ENCODE results near the gene ARSB.

ARSB gene

GRCh38 chr5:78985116-78985724 lies at the start of gene ARSB:
TSS of gene ARSB (minus strand) at chr5:78985310. CDS start at chr5:78985248, 62 bp downstream.
- peak within 1 kb of the TSS; percentile 69 for H3K4me3 ChIP-seq (ENCODE audit: low read depth, low read length)

- no peak overlapping the region for H3K4me3 ChIP-seq (ENCODE audit: low read depth, low read length)
Observed at GRCh38 chr5:79032782-79033181, 47.7 kb upstream of the ARSB start.

DNA sequence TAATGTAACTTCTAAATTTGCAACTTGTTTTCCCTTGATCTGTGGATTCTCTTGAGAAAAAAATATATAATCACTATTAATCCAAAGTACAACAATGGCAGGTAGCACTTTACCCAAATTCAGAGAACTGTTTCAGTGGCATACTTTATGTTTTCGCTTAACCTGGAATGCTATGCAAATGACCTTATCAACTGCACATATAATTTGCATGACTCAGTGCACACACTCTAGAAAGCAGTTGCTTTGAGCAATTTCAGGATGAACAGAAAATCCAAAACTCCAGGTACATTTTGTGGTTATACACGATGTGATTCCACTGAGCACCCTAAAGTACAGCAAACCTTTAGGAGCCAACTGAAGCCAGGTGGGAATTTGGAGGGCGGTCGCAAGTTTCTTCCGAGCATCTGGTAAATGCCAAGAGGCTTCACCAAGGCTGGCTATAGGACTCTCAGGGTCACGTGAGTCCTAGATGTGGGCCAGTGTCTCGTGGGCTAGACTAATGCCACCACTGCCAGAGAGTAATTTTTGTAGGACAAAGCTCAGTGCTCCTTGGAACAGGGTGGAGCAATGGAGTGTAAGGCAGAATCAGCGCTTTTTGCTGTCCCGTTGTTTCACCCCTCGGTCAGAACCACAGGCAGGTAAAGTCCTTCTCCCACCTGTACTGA lies 47.1 kb upstream of the ARSB start:
- H3K4me3 ChIP-seq (ENCODE audit: low read depth, low read length): no peak overlapping the region

DNA sequence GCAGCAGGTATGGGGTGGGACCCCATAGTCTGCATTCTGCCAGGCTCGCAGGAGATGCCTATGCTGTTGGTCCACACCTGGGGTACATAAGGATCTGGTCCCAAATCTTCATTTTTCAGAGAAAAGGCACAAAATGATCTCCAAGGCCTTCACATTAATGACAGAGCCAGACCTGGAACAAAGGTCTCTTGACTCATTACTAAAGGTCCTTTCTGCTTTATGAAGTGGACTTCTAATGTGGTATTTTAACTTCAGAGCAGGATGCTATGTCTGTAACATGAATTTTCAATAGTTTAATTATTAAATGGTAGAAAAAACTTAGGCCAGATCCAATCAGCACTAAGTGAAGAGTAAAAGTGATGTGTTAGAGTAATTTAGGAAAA lies 46.4 kb upstream of the ARSB start:
- no peak overlapping the region for H3K4me3 ChIP-seq (ENCODE audit: low read depth, low read length)

GRCh38 chr5:79030663-79031484 lies 45.8 kb upstream of the ARSB start:
- H3K4me3 ChIP-seq (ENCODE audit: low read depth, low read length): no peak overlapping the region

DNA sequence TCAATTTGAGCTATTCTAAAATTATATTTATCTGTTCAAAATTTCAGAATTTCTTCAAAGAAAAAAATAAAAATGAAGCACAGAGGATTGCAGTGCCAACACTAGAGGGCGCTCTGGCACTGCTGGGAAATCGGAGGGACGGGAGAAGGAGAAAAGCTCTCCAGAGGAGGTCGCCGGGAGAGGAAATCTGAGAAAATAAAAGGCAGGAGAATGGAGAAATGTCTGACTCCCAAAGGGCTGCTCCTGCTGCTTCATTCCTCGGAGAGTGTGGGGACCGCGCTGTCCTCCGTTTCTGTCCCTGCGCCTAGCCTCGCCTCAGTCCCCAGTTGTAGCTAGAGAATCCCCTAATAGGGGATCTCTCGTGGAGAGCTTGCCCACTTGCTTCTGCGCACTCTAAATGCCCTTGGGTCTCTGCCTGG lies 40.0 kb upstream of the ARSB start:
- H3K4me3 ChIP-seq (ENCODE audit: low read depth, low read length): no peak overlapping the region

DNA sequence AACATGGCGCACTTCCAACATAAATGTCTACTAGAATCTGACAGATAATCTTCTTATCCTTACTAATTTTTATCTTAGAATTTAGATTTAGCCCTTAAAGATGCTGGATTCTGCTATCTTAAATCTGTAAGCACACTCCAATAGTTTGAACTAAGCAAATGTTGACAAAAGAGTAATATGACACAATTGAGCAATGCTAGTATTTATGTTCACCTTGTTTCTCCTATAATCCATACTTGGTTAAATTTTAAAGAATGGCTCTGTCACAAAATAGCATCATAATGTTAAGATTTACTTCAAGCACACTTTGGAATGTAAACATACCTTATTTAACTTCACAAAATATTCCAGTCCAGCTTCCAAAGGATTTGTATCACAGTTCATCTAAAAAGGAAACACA lies 38.8 kb upstream of the ARSB start:
- no peak overlapping the region for H3K4me3 ChIP-seq (ENCODE audit: low read depth, low read length)

GRCh38 chr5:79023348-79023747 lies 38.2 kb upstream of the ARSB start:
- H3K4me3 ChIP-seq (ENCODE audit: low read depth, low read length): no peak overlapping the region

- no peak overlapping the region for H3K4me3 ChIP-seq (ENCODE audit: low read depth, low read length)
Observed at GRCh38 chr5:79022771-79023170, 37.7 kb upstream of the ARSB start.

DNA sequence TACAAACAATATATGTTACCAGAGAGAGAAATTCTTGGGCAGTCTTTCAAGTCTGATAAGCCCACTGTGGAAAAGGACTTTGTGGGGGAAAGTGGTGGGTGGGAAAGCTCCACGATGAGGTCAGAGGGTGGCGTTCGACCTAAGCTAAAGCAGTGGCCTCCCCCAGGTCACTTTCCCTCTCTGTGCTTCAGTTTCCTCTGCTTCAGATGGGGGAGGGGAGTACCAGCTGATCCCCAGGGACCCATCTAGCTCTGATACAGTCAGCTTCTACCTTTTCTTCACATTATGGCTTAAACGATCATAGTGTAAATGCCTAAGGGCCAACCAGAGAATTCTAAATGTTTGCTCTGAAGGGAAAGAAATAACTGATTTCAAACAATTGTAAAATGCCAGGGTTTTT lies 36.6 kb upstream of the ARSB start:
- H3K4me3 ChIP-seq (ENCODE audit: low read depth, low read length): no peak overlapping the region

- no peak overlapping the region for H3K4me3 ChIP-seq (ENCODE audit: low read depth, low read length)
Observed at GRCh38 chr5:79020861-79021561, 35.9 kb upstream of the ARSB start.

DNA sequence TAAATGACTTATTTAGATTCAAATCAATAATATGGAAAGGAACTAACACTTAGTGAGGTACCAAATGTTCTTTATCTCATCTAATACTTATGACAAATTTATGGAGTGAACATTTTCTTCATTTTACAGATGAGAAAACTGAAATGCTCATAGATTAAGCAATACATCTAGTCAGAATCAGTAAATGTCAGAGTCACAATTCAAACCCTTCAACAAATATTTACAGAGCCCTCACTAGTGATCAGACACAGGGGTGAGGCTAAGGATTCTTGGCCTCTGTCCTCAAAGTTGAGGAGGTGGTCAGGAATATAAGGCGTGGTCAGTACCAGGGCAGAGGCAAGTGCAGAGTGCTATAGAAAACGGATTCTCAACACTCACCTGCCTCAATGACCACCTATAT lies 29.5 kb upstream of the ARSB start:
- no peak overlapping the region for H3K4me3 ChIP-seq (ENCODE audit: low read depth, low read length)

GRCh38 chr5:79011869-79012268 lies 26.8 kb upstream of the ARSB start:
- H3K4me3 ChIP-seq (ENCODE audit: low read depth, low read length): no peak overlapping the region

- H3K4me3 ChIP-seq (ENCODE audit: low read depth, low read length): no peak overlapping the region
Observed at GRCh38 chr5:79011219-79011836, 26.2 kb upstream of the ARSB start.

DNA sequence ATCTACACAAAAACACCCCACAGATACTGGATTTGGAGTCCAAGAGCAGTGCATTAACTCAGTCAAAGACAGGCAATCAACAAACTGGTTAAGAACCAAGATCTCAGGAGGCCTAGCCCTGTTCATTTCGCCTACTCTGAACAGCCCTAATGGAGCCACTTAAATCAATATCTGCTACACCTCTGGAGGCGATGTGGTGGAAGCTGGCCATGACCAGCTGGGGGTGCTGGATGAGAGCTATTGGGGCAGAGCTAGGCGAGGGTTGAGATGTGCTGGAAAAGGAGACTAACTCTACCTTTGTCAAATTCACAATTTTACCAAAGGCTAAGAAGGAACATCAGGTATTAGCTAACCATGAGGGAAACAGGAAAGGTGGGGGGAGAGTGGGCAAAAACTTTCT lies 23.3 kb upstream of the ARSB start:
- H3K4me3 ChIP-seq (ENCODE audit: low read depth, low read length): no peak overlapping the region

- H3K4me3 ChIP-seq (ENCODE audit: low read depth, low read length): no peak overlapping the region
Observed at GRCh38 chr5:79007872-79008271, 22.8 kb upstream of the ARSB start.

- H3K4me3 ChIP-seq (ENCODE audit: low read depth, low read length): no peak overlapping the region
Observed at GRCh38 chr5:79005936-79006631, 21.0 kb upstream of the ARSB start.

DNA sequence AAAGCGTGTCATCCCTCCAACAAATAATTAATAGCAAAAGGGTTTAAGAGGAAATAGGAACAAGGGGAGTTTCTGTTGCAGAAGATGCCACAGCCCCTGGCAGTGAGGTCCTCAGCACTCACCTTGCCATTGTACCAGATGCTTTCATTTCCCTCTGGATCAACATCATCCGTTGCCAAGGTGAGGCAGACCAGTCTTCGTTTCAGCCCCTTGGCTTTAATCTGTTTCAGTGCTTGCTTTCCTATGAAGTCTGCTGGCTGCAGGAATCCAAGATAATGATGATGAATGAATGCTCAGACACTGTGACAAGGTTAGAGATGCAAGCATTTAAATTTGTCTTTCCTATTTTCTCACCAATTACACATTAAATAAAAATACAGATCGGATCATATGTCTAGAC lies 20.0 kb upstream of the ARSB start:
- no peak overlapping the region for H3K4me3 ChIP-seq (ENCODE audit: low read depth, low read length)

DNA sequence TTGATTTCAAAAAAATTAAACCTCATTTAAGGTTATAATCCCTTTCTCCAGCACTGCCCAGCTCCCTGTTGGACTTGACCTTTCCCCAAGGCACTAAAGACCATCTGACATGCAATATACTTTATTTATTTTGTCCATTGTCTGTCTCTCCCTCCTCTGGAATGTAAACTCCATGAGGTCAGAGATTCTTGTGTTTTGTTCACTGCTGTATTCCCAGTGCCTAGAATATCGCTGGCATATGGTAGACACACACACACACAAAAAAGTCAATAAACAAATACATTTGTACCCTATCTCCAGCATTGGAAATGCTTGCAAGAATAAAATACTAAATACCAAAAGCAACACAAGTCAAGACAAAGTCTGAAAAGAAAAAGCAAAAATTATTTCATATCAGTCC lies 17.3 kb upstream of the ARSB start:
- H3K4me3 ChIP-seq (ENCODE audit: low read depth, low read length): no peak overlapping the region

DNA sequence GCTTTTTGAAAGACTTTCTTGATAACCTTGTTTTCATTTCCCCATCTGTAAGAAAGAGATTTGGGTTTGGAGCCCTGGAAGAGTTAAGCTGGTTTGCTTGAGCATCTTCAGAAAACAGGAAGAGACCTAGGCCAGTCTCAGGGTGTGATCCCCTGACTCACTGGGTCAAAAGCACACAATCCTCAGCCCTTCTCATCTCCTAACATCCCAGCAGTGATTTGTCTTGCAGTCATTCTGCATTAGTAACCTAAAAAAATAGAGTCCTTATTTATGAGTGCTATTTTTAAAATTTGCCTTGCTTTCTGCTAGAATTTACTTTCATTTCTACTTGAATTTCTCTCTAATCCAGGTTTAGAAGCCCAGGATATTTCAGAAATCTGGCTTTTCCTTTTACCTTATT lies 16.4 kb upstream of the ARSB start:
- no peak overlapping the region for H3K4me3 ChIP-seq (ENCODE audit: low read depth, low read length)

All from iPS-11a (cell line).